Measurements from ENCODE around the gene ARGFX. TPM values are rescaled to one million over a fixed set of nuclear protein-coding genes. Genes with fewer than 3 reads are reported as not detected.

Gene ARGFX
- total and polyA plus RNA-seq, 9 of the 15 experiments (the other 6 are each of a cell fraction or from before 2014, with no cell fraction given) = not detected

DNA sequence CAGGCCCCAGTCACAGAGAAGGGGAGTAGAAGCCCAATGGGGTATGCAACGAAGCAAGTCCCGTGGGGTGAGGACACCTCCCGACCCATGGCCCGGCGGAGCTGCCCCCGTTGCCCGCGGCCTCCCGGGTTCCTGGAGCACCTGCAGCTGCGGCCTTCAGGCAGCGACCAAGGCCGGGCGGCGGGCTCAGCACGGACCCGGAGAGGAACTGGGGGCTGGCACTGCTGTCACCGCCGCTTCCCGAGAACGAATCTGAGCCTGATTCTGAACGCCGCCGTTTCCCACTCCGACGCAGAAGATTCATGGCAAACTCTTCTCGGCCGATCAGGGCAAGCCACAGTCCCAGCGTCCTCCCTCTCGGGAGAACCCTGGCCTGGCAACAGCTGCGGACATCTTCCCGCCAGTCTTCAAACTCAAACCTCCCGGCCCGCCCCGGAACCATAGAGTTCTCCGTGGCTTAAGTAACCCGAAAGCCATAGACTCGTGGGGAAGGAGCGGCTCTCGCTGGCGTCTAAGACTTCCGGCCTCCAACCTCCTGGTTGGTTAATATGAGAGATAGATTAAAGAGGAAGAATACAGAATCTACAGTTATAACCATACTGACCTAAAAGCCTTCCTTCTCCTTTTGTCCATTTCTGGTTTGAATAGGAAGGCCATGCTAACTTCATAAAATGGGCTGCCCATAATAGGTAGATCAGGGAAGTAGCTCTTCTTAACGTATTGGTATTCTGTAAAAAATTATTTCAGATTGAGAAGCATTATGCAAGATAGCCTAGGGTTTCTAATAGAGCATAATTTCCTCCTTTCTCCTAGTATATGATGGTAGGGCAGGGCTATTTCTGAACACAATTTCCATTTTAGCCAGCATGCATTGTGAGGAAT is 21.9 kb upstream of the ARGFX start, which contains the start of gene POLQ (continued):
- TF ChIP-seq, protein P1, sequence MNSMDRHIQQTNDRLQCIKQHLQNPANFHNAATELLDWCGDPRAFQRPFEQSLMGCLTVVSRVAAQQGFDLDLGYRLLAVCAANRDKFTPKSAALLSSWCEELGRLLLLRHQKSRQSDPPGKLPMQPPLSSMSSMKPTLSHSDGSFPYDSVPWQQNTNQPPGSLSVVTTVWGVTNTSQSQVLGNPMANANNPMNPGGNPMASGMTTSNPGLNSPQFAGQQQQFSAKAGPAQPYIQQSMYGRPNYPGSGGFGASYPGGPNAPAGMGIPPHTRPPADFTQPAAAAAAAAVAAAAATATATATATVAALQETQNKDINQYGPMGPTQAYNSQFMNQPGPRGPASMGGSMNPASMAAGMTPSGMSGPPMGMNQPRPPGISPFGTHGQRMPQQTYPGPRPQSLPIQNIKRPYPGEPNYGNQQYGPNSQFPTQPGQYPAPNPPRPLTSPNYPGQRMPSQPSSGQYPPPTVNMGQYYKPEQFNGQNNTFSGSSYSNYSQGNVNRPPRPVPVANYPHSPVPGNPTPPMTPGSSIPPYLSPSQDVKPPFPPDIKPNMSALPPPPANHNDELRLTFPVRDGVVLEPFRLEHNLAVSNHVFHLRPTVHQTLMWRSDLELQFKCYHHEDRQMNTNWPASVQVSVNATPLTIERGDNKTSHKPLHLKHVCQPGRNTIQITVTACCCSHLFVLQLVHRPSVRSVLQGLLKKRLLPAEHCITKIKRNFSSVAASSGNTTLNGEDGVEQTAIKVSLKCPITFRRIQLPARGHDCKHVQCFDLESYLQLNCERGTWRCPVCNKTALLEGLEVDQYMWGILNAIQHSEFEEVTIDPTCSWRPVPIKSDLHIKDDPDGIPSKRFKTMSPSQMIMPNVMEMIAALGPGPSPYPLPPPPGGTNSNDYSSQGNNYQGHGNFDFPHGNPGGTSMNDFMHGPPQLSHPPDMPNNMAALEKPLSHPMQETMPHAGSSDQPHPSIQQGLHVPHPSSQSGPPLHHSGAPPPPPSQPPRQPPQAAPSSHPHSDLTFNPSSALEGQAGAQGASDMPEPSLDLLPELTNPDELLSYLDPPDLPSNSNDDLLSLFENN (IDR thresholded peaks at IDR 0.05; ENCODE audit: low read depth in 2 of 2, low read length in 2 of 2) = no peak
- TF ChIP-seq ZNF830 (CRISPR knock-in tag; IDR thresholded peaks at IDR 0.05) = no peak
- no peak for TF ChIP-seq HSF4 (CRISPR knock-in tag; IDR thresholded peaks at IDR 0.05; ENCODE audit: borderline replicate concordance)
- TF ChIP-seq, protein P2, sequence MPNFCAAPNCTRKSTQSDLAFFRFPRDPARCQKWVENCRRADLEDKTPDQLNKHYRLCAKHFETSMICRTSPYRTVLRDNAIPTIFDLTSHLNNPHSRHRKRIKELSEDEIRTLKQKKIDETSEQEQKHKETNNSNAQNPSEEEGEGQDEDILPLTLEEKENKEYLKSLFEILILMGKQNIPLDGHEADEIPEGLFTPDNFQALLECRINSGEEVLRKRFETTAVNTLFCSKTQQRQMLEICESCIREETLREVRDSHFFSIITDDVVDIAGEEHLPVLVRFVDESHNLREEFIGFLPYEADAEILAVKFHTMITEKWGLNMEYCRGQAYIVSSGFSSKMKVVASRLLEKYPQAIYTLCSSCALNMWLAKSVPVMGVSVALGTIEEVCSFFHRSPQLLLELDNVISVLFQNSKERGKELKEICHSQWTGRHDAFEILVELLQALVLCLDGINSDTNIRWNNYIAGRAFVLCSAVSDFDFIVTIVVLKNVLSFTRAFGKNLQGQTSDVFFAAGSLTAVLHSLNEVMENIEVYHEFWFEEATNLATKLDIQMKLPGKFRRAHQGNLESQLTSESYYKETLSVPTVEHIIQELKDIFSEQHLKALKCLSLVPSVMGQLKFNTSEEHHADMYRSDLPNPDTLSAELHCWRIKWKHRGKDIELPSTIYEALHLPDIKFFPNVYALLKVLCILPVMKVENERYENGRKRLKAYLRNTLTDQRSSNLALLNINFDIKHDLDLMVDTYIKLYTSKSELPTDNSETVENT (CRISPR knock-in tag; IDR thresholded peaks at IDR 0.05) = peak; percentile 90
- no peak for TF ChIP-seq MTA3 (IDR thresholded peaks at IDR 0.05; ENCODE audit: borderline replicate concordance)
- TF ChIP-seq HIVEP1 (CRISPR knock-in tag; IDR thresholded peaks at IDR 0.05) = no peak
- no peak for TF ChIP-seq HNRNPLL (IDR thresholded peaks at IDR 0.05; ENCODE audit: low read depth, low read length, poor library complexity, severe bottlenecking)
- no peak for TF ChIP-seq CEBPG (CRISPR knock-in tag; IDR thresholded peaks at IDR 0.05)
- TF ChIP-seq CEBPG (tag; conservative IDR thresholded peaks at IDR 0.05 in 1 of 2, IDR thresholded peaks at IDR 0.05 in 1 of 2) = no peak
- TF ChIP-seq, protein P3, sequence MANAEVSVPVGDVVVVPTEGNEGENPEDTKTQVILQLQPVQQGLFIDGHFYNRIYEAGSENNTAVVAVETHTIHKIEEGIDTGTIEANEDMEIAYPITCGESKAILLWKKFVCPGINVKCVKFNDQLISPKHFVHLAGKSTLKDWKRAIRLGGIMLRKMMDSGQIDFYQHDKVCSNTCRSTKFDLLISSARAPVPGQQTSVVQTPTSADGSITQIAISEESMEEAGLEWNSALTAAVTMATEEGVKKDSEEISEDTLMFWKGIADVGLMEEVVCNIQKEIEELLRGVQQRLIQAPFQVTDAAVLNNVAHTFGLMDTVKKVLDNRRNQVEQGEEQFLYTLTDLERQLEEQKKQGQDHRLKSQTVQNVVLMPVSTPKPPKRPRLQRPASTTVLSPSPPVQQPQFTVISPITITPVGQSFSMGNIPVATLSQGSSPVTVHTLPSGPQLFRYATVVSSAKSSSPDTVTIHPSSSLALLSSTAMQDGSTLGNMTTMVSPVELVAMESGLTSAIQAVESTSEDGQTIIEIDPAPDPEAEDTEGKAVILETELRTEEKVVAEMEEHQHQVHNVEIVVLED (CRISPR knock-in tag; IDR thresholded peaks at IDR 0.05) = no peak
- no peak for TF ChIP-seq ZNF668 (CRISPR knock-in tag; IDR thresholded peaks at IDR 0.05)
- TF ChIP-seq FOXA3 (CRISPR knock-in tag; conservative IDR thresholded peaks at IDR 0.05 in 1 of 2, IDR thresholded peaks at IDR 0.05 in 1 of 2) = no peak
- TF ChIP-seq, protein P4, sequence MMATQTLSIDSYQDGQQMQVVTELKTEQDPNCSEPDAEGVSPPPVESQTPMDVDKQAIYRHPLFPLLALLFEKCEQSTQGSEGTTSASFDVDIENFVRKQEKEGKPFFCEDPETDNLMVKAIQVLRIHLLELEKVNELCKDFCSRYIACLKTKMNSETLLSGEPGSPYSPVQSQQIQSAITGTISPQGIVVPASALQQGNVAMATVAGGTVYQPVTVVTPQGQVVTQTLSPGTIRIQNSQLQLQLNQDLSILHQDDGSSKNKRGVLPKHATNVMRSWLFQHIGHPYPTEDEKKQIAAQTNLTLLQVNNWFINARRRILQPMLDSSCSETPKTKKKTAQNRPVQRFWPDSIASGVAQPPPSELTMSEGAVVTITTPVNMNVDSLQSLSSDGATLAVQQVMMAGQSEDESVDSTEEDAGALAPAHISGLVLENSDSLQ (IDR thresholded peaks at IDR 0.05) = no peak; the same call in 1 of the 2 replicates

All from K562 (cell line).